GM12865 (cell line): ENCODE data around the gene MDN1.
"Not testable (repeated sequence)": the region's sequence is repeated elsewhere in the genome, so short reads cannot be mapped to it uniquely, and the experiment has no call there.

Experiments used
- DNase-seq: peaks from one replicate; pipeline ENCODE4 v3.0.0; 2010; ENCODE audit warnings: low read depth
- H3K4me3 ChIP-seq: 2 replicates; pipeline ENCODE4 v1.5.1; 2011; ENCODE audit warnings: mild to moderate bottlenecking, low read depth, low read length, control low read depth
- TF ChIP-seq, protein P1 (sequence below): IDR thresholded peaks from 2 replicates; pipeline ENCODE4 v1.5.1; 2011; ENCODE audit warnings: low read length, control low read depth, low read depth, inconsistent platforms; ENCODE audit not compliant: insufficient read depth; ENCODE audit errors: missing control alignments

The MDN1 gene

DNA sequence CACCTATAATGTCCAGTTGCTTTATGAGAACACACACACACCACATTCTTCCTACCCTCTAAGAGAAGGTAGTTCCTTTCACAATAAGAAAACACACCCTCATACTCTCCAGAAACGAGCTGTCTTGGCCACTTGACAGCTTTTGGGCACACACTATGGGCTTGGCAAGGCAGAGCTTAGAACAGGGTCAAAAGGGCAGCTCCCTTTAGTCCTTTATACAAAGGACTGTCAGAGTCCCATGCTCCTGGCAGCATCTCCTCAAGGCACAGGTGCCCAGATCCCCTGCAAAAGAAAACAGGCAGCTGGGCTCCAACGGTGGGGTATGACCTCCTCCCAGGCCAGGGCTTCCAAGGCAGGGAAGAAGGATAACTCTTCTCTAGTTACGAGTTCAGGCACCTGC, 176.2 kb downstream of the MDN1 start:
- no peak overlapping the region for H3K4me3 ChIP-seq
- TF ChIP-seq, protein P1, sequence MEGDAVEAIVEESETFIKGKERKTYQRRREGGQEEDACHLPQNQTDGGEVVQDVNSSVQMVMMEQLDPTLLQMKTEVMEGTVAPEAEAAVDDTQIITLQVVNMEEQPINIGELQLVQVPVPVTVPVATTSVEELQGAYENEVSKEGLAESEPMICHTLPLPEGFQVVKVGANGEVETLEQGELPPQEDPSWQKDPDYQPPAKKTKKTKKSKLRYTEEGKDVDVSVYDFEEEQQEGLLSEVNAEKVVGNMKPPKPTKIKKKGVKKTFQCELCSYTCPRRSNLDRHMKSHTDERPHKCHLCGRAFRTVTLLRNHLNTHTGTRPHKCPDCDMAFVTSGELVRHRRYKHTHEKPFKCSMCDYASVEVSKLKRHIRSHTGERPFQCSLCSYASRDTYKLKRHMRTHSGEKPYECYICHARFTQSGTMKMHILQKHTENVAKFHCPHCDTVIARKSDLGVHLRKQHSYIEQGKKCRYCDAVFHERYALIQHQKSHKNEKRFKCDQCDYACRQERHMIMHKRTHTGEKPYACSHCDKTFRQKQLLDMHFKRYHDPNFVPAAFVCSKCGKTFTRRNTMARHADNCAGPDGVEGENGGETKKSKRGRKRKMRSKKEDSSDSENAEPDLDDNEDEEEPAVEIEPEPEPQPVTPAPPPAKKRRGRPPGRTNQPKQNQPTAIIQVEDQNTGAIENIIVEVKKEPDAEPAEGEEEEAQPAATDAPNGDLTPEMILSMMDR = no peak
- no peak for DNase-seq

DNA sequence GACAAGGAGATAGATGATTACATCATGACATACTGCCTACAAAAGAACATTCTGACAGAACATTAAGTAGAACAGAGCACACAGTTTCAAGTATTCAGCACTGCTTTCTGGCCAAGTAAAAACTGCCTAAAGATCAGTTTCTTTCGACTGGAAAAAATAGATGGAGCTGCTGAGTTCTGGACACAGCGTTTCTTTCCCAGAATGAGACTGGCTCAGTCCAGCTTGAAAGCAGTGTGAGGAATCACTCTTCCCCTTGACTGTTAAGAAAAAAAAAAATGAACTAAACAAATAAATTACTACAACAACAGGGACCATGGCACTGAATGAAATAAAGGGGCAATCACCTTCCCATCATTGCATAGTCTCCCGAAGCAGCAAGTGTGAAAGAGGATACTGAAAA, 176.6 kb downstream of the MDN1 start:
- H3K4me3 ChIP-seq = no peak overlapping the region
- TF ChIP-seq, protein P1 = no peak
- no peak for DNase-seq

DNA sequence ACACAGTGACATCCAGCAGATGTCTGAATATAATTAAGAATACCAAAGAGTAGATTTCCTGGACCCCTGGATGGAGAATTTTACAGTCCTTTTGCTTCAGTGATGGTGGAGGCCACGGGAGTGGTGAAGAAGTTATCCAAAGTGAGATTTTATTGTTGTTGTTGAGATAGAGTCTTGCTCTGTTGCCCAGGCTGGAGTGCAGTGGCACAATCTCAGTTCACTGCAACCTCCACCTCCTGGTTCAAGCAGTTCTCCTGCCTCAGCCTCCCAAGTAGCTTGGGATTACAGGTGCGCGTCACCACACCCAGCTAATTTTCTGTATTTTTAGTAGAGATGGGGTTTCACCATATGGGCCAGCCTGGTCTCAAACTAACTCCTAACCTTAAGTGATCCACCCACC, 178.0 kb downstream of the MDN1 start:
- not testable (repeated sequence) for H3K4me3 ChIP-seq, DNase-seq

DNA sequence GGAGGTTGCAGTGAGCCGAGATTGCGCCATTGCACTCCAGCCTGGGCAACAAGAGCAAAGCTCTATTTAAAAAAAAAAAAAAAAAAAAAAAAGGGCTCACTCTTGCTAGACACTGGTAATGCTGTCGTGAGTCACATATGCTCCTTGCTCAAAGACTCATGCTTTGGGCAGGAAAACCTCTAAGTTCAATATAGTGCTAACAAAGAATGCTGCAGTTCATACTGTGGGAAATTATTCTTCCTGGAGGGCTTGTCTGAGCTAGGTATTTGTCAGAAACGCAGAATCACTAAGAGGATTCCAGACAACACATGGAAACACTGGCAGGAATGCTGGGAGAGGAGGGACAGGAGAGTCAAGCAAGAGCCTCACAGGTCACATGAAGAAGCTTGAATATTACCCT, 178.8 kb downstream of the MDN1 start:
- TF ChIP-seq, protein P1 = no peak
- DNase-seq = no peak
- H3K4me3 ChIP-seq = no peak overlapping the region

DNA sequence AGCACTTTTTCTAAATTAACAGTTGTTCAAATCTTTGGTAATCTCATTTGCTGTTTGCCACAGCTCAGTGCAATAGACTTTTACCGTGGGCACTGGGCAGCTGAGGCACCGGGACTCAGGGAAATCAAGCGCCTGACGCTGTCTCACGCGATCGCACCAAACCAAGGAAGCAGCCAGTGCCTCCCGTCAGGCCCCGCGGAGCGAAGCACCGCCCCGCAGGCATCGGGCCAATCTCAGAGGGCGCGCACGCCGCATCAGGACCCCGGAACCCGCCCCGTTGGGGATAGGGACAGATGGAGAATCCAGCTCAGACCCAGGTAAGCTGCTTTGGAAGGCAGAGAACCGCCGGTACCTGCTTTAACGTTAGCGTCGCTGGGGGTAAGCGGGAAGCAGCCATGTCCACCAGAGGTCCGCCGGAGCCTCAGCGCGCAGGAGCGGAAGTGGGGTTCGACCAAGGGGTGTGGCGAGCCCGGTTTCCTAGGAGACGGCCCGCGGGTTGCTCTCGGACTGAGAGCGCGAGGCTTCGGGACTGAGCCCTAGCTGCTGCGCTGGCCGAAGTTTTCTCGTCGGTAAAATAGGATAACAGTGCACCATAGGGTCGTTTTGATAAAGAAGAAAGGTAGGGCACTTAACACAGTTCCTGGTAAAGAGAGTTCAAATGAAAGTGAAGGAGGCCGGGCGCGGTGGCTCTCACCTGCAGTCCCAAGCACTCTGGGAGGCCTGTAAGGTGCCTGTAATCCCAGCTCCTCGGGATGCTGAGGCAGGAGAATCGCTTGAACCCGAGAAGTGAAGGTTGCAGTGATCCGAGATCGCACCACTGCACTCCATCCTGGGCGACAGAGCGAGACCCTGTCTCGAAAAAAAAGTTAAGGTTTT, 181.0 kb downstream of the MDN1 start, which contains the start of gene LYRM2:
TSS of gene LYRM2 (minus strand) at position 428 of the 876 bp plus-strand sequence. CDS start at position 397, 31 bp downstream.
- DNase-seq = peak; percentile 95
- peak within 1 kb of the TSS; percentile 92 for H3K4me3 ChIP-seq
- TF ChIP-seq, protein P1 = no peak

DNA sequence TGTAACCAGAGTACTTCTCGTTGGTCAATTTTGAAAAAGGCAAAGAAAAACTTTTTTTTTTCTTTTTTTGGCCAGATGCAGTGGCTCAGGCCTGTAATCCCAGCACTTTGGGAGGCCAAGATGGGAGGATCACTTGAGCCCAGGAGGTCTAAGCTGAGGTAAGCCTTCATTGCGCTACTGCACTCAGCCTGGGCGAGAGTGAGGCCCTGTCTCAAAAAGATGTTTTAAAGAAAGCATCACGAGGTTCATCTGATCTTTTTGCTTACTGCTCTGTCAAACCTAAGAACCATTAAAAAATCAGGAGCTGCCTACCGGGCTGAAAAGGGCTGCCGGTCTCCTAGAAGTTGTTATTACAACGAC, 181.7 kb downstream of the MDN1 start:
- TF ChIP-seq, protein P1 = no peak
- DNase-seq = no peak

DNA sequence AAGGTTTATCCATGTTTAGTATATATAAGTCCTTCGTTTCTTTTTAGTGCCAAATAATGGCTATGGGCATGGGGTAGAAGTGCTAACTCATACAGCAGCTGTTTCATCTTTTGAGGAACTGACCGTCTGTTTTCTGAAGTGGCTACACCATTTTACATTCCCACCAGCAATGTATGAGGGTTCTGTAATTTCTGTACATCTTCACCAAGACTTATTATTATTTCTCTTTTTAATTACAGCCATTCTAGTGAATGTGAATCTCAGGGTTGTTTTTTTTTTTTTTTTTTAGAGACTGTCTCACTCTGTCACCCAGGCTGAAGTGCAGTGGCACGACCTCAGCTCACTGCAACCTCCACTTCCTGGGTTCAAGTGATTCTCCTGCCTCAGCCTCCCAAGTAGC, 183.2 kb downstream of the MDN1 start:
- not testable (repeated sequence) for H3K4me3 ChIP-seq, DNase-seq

More for the DNA sequence above, 181.7 kb downstream of the MDN1 start:
- peak overlapping the region; percentile 92 for H3K4me3 ChIP-seq

DNA sequence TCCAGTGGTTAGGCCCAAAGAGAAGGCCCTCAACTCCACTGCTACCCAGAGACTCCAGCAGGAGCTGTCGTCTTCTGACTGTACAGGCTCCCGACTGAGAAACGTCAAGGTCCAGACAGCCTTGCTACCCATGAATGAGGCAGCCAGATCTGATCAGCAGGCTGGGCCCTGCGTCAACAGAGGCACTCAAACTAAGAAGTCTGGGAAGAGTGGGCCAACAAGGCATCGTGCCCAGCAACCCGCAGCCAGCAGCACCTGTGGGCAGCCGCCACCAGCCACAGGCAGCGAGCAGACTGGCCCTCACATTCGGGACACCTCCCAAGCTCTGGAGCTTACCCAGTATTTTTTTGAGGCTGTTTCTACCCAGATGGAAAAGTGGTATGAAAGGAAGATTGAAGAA, 189.1 kb downstream of the MDN1 start:
- no peak for DNase-seq
- TF ChIP-seq, protein P1 = no peak
- H3K4me3 ChIP-seq = no peak overlapping the region
